SK-N-MC (cell line): ENCODE results near the gene NTN4.

ENCODE experiments used
- EZH2 ChIP-seq: fragments of 200-600 bp; sonication (generic); IDR thresholded peaks from one replicate; pipeline ENCODE4 v1.6.1; 2017; ENCODE audit warnings: antibody characterized with exemption
- FOXP2 ChIP-seq: optimal IDR thresholded peaks from 2 replicates; pipeline ENCODE3; 2011; ENCODE audit warnings: mild to moderate bottlenecking, moderate library complexity; ENCODE audit not compliant: insufficient read depth; ENCODE audit errors: extremely low read length, control extremely low read depth
- POLR2AphosphoS5 ChIP-seq: IDR thresholded peaks from 2 replicates; pipeline ENCODE4 v1.6.1; 2012; ENCODE audit warnings: mild to moderate bottlenecking, low read depth, low read length, borderline replicate concordance

- TF ChIP-seq EZH2: no peak
- no peak for TF ChIP-seq POLR2AphosphoS5
- no peak for TF ChIP-seq FOXP2
Observed at GRCh38 chr12:95830335-95831089, 39.9 kb upstream of the NTN4 start.
